ENCODE data around the gene PPM1B.

DNA sequence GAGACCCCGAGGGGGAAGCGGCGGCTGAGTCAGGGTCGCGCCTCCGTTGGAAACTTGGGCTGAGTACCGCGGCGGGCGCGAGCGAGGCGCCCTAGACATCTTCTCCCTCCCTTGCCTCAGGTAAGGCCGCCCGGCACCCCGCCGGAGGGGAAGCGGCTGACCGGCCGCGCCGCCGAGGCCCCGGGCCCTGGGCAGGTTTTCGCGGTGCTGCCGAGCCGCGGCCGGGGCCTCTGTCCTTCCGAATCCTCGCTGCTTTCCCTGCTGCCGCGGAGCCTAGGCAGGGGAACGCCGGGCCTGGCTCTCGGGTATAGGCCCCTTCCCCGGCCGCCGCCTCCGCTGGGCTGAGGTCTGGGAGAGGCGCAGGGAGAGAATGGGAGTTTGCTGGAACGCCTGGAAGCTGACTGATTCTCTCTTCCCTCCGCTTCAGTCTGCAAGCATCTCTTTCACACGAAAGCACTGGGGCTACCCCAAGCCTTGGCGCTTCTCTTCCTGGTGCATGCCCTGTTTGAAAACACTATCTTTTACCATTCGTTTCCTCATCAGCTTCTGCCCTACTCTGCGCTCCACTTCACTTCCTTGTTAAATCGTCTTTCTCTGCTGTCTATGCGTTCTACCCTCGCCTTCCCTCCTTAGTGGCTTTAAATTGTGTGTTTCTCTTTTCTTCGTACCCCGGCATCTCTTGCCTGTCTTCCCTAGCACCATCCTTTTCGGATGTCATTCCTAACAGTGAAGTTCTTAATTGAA is 652 bp downstream of the PPM1B start:
- TF ChIP-seq POLR2A (IDR thresholded peaks at IDR 0.05; ENCODE audit: control extremely low read depth in 1 of 2, low read depth in 2 of 2, low read length in 2 of 2) (no peak; a peak in 1 of 3 replicates), RXRA (IDR thresholded peaks at IDR 0.05; ENCODE audit: insufficient read depth, low read depth, low read length) (no peak), CTCF (IDR thresholded peaks at IDR 0.05; ENCODE audit: control extremely low read depth in 1 of 3, insufficient read depth in 1 of 3, low read depth in 1 of 3, low read length in 3 of 3) (no peak), TAF1 (IDR thresholded peaks at IDR 0.05; ENCODE audit: low read depth, low read length) (0 out of 2 replicates have a peak, but pooled peaks have one; percentile 36), CEBPB (IDR thresholded peaks at IDR 0.05; ENCODE audit: low read depth, low read length) (no peak), EZH2 (IDR thresholded peaks at IDR 0.05; ENCODE audit: low read depth, low read length, severe bottlenecking) (no peak), GTF2F1 (IDR thresholded peaks at IDR 0.05; ENCODE audit: borderline replicate concordance, low read depth, low read length) (no peak), CREB1 (IDR thresholded peaks at IDR 0.05) (no peak), TEAD4 (IDR thresholded peaks at IDR 0.05; ENCODE audit: low read depth, low read length) (no peak)
- TF ChIP-seq, protein P1, sequence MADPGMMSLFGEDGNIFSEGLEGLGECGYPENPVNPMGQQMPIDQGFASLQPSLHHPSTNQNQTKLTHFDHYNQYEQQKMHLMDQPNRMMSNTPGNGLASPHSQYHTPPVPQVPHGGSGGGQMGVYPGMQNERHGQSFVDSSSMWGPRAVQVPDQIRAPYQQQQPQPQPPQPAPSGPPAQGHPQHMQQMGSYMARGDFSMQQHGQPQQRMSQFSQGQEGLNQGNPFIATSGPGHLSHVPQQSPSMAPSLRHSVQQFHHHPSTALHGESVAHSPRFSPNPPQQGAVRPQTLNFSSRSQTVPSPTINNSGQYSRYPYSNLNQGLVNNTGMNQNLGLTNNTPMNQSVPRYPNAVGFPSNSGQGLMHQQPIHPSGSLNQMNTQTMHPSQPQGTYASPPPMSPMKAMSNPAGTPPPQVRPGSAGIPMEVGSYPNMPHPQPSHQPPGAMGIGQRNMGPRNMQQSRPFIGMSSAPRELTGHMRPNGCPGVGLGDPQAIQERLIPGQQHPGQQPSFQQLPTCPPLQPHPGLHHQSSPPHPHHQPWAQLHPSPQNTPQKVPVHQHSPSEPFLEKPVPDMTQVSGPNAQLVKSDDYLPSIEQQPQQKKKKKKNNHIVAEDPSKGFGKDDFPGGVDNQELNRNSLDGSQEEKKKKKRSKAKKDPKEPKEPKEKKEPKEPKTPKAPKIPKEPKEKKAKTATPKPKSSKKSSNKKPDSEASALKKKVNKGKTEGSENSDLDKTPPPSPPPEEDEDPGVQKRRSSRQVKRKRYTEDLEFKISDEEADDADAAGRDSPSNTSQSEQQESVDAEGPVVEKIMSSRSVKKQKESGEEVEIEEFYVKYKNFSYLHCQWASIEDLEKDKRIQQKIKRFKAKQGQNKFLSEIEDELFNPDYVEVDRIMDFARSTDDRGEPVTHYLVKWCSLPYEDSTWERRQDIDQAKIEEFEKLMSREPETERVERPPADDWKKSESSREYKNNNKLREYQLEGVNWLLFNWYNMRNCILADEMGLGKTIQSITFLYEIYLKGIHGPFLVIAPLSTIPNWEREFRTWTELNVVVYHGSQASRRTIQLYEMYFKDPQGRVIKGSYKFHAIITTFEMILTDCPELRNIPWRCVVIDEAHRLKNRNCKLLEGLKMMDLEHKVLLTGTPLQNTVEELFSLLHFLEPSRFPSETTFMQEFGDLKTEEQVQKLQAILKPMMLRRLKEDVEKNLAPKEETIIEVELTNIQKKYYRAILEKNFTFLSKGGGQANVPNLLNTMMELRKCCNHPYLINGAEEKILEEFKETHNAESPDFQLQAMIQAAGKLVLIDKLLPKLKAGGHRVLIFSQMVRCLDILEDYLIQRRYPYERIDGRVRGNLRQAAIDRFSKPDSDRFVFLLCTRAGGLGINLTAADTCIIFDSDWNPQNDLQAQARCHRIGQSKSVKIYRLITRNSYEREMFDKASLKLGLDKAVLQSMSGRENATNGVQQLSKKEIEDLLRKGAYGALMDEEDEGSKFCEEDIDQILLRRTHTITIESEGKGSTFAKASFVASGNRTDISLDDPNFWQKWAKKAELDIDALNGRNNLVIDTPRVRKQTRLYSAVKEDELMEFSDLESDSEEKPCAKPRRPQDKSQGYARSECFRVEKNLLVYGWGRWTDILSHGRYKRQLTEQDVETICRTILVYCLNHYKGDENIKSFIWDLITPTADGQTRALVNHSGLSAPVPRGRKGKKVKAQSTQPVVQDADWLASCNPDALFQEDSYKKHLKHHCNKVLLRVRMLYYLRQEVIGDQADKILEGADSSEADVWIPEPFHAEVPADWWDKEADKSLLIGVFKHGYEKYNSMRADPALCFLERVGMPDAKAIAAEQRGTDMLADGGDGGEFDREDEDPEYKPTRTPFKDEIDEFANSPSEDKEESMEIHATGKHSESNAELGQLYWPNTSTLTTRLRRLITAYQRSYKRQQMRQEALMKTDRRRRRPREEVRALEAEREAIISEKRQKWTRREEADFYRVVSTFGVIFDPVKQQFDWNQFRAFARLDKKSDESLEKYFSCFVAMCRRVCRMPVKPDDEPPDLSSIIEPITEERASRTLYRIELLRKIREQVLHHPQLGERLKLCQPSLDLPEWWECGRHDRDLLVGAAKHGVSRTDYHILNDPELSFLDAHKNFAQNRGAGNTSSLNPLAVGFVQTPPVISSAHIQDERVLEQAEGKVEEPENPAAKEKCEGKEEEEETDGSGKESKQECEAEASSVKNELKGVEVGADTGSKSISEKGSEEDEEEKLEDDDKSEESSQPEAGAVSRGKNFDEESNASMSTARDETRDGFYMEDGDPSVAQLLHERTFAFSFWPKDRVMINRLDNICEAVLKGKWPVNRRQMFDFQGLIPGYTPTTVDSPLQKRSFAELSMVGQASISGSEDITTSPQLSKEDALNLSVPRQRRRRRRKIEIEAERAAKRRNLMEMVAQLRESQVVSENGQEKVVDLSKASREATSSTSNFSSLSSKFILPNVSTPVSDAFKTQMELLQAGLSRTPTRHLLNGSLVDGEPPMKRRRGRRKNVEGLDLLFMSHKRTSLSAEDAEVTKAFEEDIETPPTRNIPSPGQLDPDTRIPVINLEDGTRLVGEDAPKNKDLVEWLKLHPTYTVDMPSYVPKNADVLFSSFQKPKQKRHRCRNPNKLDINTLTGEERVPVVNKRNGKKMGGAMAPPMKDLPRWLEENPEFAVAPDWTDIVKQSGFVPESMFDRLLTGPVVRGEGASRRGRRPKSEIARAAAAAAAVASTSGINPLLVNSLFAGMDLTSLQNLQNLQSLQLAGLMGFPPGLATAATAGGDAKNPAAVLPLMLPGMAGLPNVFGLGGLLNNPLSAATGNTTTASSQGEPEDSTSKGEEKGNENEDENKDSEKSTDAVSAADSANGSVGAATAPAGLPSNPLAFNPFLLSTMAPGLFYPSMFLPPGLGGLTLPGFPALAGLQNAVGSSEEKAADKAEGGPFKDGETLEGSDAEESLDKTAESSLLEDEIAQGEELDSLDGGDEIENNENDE (IDR thresholded peaks at IDR 0.05; ENCODE audit: insufficient replicate concordance, low read length): no peak
